Activated T-helper 17 cell treated with anti-CD3 and anti-CD28 coated beads, Interleukin-2, amount 50 U/mL, for 72 hours (primary cell): ENCODE results near the gene KIF21A. TPM values are rescaled to one million over a fixed set of nuclear protein-coding genes. Genes with fewer than 3 reads are reported as not detected.

Experiments
- ATAC-seq: fragments of 150-1000 bp; cut with Tn5 transposase; replicated peaks from 2 replicates; pipeline ENCODE4 v1.10.0; 2021; ENCODE audit warnings: mild to moderate bottlenecking, moderate library complexity
- H3K27ac Mint-ChIP-seq: one replicate; pipeline ENCODE4 v1.8.0; 2022; ENCODE audit warnings: mixed read lengths
- H3K27me3 Mint-ChIP-seq: one replicate; pipeline ENCODE4 v1.8.0; 2022; ENCODE audit warnings: mixed read lengths
- H3K36me3 Mint-ChIP-seq: one replicate; pipeline ENCODE4 v1.8.0; 2022; ENCODE audit warnings: low read depth, mild to moderate bottlenecking, mixed read lengths
- H3K4me1 Mint-ChIP-seq: one replicate; pipeline ENCODE4 v1.8.0; 2022; ENCODE audit warnings: mixed read lengths
- H3K4me3 Mint-ChIP-seq: one replicate; pipeline ENCODE4 v1.8.0; 2022; ENCODE audit warnings: mild to moderate bottlenecking, mixed read lengths
- H3K9me3 Mint-ChIP-seq: one replicate; pipeline ENCODE4 v1.8.0; 2022; ENCODE audit warnings: mixed read lengths
- total RNA-seq, 2 donors: library from RNA; stranded (reverse); gene quantifications; one replicate each; pipeline ENCODE4 v1.2.3, GENCODE V29; 2022

The KIF21A gene
- total RNA-seq, 2 donors from 2014 or later: 14.8 to 19.6 TPM

DNA sequence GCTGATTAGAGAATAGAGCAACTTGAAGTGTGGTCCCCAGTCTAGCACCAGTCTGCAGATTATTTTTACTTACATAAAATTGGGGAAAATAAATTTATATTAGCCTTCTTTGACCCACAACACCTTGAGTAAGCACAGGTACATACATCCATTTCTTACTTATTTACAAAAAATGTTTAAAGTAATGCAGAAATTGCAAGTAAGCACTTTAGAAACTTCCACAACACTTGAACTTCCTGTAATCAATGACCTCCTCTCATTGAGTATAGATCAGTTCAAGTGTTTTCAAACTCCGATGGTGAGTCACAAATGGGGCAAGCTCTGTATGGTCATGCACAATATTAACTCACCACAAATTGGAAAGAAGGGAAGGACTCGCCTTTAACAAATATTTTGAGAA lies 83.3 kb downstream of the KIF21A start:
- no peak for ATAC-seq
- H3K36me3 Mint-ChIP-seq: peaks cover 63% of the 10 kb centered on the region
- H3K27ac Mint-ChIP-seq: no peak overlapping the region
- H3K27me3 Mint-ChIP-seq: no peaks in the 10 kb centered on the region
- no peak overlapping the region for H3K4me3 Mint-ChIP-seq
- H3K9me3 Mint-ChIP-seq: no peaks in the 10 kb centered on the region
- H3K4me1 Mint-ChIP-seq: peaks cover 5% of the 10 kb centered on the region

DNA sequence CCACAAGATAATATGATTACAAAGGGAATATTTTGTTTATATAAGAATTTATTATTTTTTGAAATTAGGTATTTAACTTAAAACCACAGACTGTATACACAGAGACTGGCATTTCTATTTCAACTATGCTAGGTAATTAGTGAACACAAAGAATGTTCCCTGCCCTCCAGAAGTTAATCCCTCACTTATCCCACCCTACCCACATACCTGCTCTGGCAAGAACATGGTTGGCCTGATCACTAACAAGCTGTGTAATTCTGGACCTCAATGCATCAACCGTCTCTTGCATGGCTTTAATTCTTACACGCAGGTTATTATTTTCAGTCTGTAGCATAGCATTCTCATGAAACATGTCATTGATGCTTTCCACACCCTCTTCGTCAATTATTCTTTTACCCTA lies 85.9 kb downstream of the KIF21A start:
- peaks cover 5% of the 10 kb centered on the region for H3K4me1 Mint-ChIP-seq
- ATAC-seq: no peak
- H3K9me3 Mint-ChIP-seq: no peaks in the 10 kb centered on the region
- H3K27ac Mint-ChIP-seq: no peak overlapping the region
- no peaks in the 10 kb centered on the region for H3K27me3 Mint-ChIP-seq
- H3K4me3 Mint-ChIP-seq: no peak overlapping the region
- H3K36me3 Mint-ChIP-seq: peaks cover 59% of the 10 kb centered on the region

DNA sequence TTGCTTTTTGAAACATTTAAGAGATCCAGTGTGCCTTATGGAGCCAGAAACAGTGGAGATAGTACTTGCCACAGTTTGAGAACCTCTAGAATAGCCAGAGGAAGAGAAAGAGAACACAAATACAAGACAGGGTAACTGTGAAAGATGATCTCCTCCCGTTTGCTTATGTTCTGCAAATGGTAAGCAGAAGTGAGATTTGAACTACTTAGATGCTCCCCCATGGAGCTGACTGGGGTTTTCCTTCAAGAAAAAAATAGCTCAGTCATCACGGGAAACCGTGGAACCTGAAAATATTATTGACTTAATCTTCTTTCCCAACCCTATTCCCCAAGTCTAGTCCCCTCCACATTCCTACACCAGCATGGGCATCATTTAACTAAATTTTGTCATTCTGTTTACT lies 87.1 kb downstream of the KIF21A start:
- H3K27me3 Mint-ChIP-seq: no peaks in the 10 kb centered on the region
- ATAC-seq: no peak
- H3K4me3 Mint-ChIP-seq: no peak overlapping the region
- H3K27ac Mint-ChIP-seq: no peak overlapping the region
- peaks cover 56% of the 10 kb centered on the region for H3K36me3 Mint-ChIP-seq
- no peaks in the 10 kb centered on the region for H3K9me3 Mint-ChIP-seq
- peaks cover 5% of the 10 kb centered on the region for H3K4me1 Mint-ChIP-seq

- Mint-ChIP-seq H3K36me3 (peaks cover 63% of the 10 kb centered on the region), H3K9me3 (no peaks in the 10 kb centered on the region), H3K27ac (no peak overlapping the region), H3K4me3 (no peak overlapping the region), H3K27me3 (no peaks in the 10 kb centered on the region), H3K4me1 (peaks cover 5% of the 10 kb centered on the region)
- ATAC-seq: no peak
Measured at GRCh38 chr12:39354955-39355354, 88.0 kb downstream of the KIF21A start.

DNA sequence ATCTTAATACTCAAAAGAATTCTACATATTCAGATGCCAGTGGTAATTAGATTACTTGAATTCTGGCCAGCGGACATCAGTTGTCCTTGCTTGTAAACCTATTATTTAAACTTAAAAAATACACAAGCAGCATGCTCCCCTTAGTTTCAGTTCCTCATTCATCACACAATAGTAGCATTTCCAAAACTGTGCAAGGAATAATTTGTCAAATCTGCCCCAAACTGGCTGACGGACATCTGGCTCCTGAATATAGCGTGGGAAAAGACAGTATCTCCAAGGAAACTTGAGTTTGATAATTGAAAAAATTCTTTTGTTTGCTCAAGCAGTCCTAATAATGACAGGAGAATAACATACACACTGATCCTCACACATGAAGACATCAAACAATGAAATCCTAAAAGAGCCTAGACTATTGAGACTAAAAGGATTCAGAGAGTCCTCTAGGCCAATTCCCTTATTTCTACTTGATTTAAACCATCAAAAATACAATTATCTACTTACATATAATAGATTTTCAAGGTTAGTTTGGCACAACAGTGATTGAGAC lies 90.4 kb downstream of the KIF21A start:
- H3K27ac Mint-ChIP-seq: no peak overlapping the region
- H3K27me3 Mint-ChIP-seq: no peaks in the 10 kb centered on the region
- H3K36me3 Mint-ChIP-seq: peaks cover 66% of the 10 kb centered on the region
- peaks cover 5% of the 10 kb centered on the region for H3K4me1 Mint-ChIP-seq
- no peaks in the 10 kb centered on the region for H3K9me3 Mint-ChIP-seq
- no peak for ATAC-seq
- no peak overlapping the region for H3K4me3 Mint-ChIP-seq

- H3K4me1 Mint-ChIP-seq: peaks cover 5% of the 10 kb centered on the region
- no peak overlapping the region for H3K27ac Mint-ChIP-seq
- no peak overlapping the region for H3K4me3 Mint-ChIP-seq
- no peaks in the 10 kb centered on the region for H3K27me3 Mint-ChIP-seq
- no peak for ATAC-seq
- peaks cover 54% of the 10 kb centered on the region for H3K36me3 Mint-ChIP-seq
- H3K9me3 Mint-ChIP-seq: no peaks in the 10 kb centered on the region
Measured at GRCh38 chr12:39351153-39351552, 91.8 kb downstream of the KIF21A start.

- no peak overlapping the region for H3K27ac Mint-ChIP-seq
- H3K27me3 Mint-ChIP-seq: no peaks in the 10 kb centered on the region
- no peak for ATAC-seq
- no peaks in the 10 kb centered on the region for H3K4me1 Mint-ChIP-seq
- H3K9me3 Mint-ChIP-seq: no peaks in the 10 kb centered on the region
- H3K36me3 Mint-ChIP-seq: peaks cover 41% of the 10 kb centered on the region
- H3K4me3 Mint-ChIP-seq: no peak overlapping the region
Measured at GRCh38 chr12:39348941-39349626, 93.8 kb downstream of the KIF21A start.

GRCh38 chr12:39348523-39348922 lies 94.4 kb downstream of the KIF21A start:
- Mint-ChIP-seq H3K27ac (no peak overlapping the region), H3K4me1 (no peaks in the 10 kb centered on the region), H3K27me3 (no peaks in the 10 kb centered on the region), H3K36me3 (peaks cover 41% of the 10 kb centered on the region), H3K9me3 (no peaks in the 10 kb centered on the region), H3K4me3 (no peak overlapping the region)
- no peak for ATAC-seq

- Mint-ChIP-seq H3K4me1 (peaks cover 9% of the 10 kb centered on the region), H3K27ac (no peak overlapping the region), H3K36me3 (peaks cover 36% of the 10 kb centered on the region), H3K4me3 (no peak overlapping the region), H3K27me3 (no peaks in the 10 kb centered on the region), H3K9me3 (no peaks in the 10 kb centered on the region)
- ATAC-seq: no peak
Measured at GRCh38 chr12:39344926-39345325, 98.0 kb downstream of the KIF21A start.

GRCh38 chr12:39343665-39344064 lies 99.3 kb downstream of the KIF21A start:
- Mint-ChIP-seq H3K36me3 (peaks cover 39% of the 10 kb centered on the region), H3K4me3 (no peak overlapping the region), H3K27ac (no peak overlapping the region), H3K27me3 (no peaks in the 10 kb centered on the region), H3K4me1 (peaks cover 9% of the 10 kb centered on the region), H3K9me3 (no peaks in the 10 kb centered on the region)
- ATAC-seq: no peak

- ATAC-seq: peak; percentile 66
- H3K9me3 Mint-ChIP-seq: no peaks in the 10 kb centered on the region
- peaks cover 9% of the 10 kb centered on the region for H3K4me1 Mint-ChIP-seq
- peak overlapping the region; percentile 5 for H3K4me3 Mint-ChIP-seq
- peaks cover 33% of the 10 kb centered on the region for H3K36me3 Mint-ChIP-seq
- H3K27ac Mint-ChIP-seq: peak overlapping the region; percentile 76
- H3K27me3 Mint-ChIP-seq: no peaks in the 10 kb centered on the region
Measured at GRCh38 chr12:39341761-39342160, 101.2 kb downstream of the KIF21A start.

DNA sequence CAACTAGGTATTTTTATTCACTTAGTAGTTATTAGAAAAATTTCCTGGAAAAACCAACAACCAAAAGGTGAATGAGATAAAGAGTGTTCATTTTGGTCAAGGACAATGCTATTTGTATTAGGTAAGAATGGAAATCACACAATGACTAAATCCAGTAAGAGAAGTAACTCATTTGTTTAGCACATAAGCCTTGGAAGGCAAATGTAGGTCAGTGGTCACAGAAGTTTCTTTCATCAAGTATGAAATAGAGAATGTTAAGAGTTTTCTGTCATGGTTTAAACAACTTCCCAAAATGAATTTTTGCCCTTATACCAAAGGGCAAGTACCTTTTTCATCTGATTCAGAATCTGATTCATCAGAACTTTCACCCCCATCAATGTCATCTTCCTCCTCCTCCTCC lies 101.7 kb downstream of the KIF21A start:
- Mint-ChIP-seq H3K27ac (peak overlapping the region; percentile 76), H3K36me3 (peaks cover 34% of the 10 kb centered on the region), H3K4me1 (peaks cover 9% of the 10 kb centered on the region), H3K4me3 (peak overlapping the region; percentile 5), H3K9me3 (no peaks in the 10 kb centered on the region), H3K27me3 (no peaks in the 10 kb centered on the region)
- peak; percentile 89 for ATAC-seq

- Mint-ChIP-seq H3K9me3 (no peaks in the 10 kb centered on the region), H3K4me1 (peaks cover 11% of the 10 kb centered on the region), H3K27ac (peak overlapping the region; percentile 47)
Measured at GRCh38 chr12:39332661-39333175, 110.2 kb downstream of the KIF21A start.

GRCh38 chr12:39331539-39332261 lies 111.2 kb downstream of the KIF21A start:
- ATAC-seq: peak; percentile 75
- no peaks in the 10 kb centered on the region for H3K27me3 Mint-ChIP-seq
- peak overlapping the region; percentile 42 for H3K4me3 Mint-ChIP-seq
- H3K27ac Mint-ChIP-seq: peak overlapping the region; percentile 47
- H3K4me1 Mint-ChIP-seq: peaks cover 11% of the 10 kb centered on the region
- H3K36me3 Mint-ChIP-seq: peaks cover 45% of the 10 kb centered on the region
- H3K9me3 Mint-ChIP-seq: no peaks in the 10 kb centered on the region

More at GRCh38 chr12:39332661-39333175, 110.2 kb downstream of the KIF21A start:
- H3K36me3 Mint-ChIP-seq: peaks cover 53% of the 10 kb centered on the region
- ATAC-seq: no peak
- no peaks in the 10 kb centered on the region for H3K27me3 Mint-ChIP-seq
- peak overlapping the region; percentile 42 for H3K4me3 Mint-ChIP-seq

DNA sequence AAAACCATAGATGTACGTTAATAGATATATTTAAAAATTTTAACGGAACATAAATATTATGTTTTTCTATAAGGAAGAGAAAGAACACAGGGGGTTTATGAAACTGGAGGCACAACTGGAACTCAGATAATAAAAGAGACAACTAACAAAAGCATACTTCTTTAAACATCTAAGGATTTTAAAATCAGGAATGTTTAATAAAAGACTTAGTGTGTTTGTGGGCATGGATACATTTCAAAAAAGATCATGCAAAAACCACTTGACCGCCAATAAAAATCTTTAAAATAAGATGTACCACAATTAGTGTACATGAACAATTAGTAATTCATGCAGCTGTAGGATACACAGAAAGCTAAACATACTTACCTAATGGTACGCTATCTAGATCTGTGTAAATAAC lies 113.0 kb downstream of the KIF21A start:
- peaks cover 46% of the 10 kb centered on the region for H3K36me3 Mint-ChIP-seq
- H3K27me3 Mint-ChIP-seq: no peaks in the 10 kb centered on the region
- H3K9me3 Mint-ChIP-seq: no peaks in the 10 kb centered on the region
- H3K27ac Mint-ChIP-seq: no peak overlapping the region
- no peak overlapping the region for H3K4me3 Mint-ChIP-seq
- ATAC-seq: no peak
- H3K4me1 Mint-ChIP-seq: peaks cover 11% of the 10 kb centered on the region
